IMR-90 (cell line): ENCODE data around the gene PPP1R37. TPM values are rescaled to one million over a fixed set of nuclear protein-coding genes. Genes with fewer than 3 reads are reported as not detected.

ENCODE experiments used
- ATAC-seq: fragments of 200-7000 bp; cut with Tn5 transposase; 2 replicates; pipeline ENCODE4 v1.9.1; 2020; ENCODE audit warnings: low read depth, mild to moderate bottlenecking, moderate library complexity
- BruUV-seq: library from RNA; stranded (reverse); fragments of 400-500 nt; replicated peaks from 2 replicates; lab custom pipeline; 2021; lab: Mats Ljungman, UMichigan
- CTCF ChIA-PET: fragments of 300-600 bp; formaldehyde crosslinking; extraction: SDS; loops from one replicate; lab custom pipeline; 2021; ENCODE audit warnings: antibody characterized with exemption; lab: Yijun Ruan, JAX
- POLR2A ChIA-PET: fragments of 300-600 bp; sonication (Branson Sonifier 250); formaldehyde crosslinking; loops from one replicate; lab custom pipeline; 2022; ENCODE audit warnings: antibody characterized with exemption; ENCODE audit not compliant: unreplicated experiment; lab: Charles Lee
- DNase-seq: peaks from one replicate; pipeline ENCODE4 v3.0.0; 2013
- H2AFZ ChIP-seq: replicated peaks from 2 replicates; pipeline ENCODE3; 2013; ENCODE audit warnings: low read length, mild to moderate bottlenecking; ENCODE audit not compliant: poor library complexity
- H2AK5ac ChIP-seq: 2 replicates; pipeline ENCODE4 v1.6.1; 2013; ENCODE audit warnings: low read depth, low read length, inconsistent platforms
- H2AK9ac ChIP-seq: replicated peaks from 2 replicates; pipeline ENCODE3; 2013; ENCODE audit warnings: mild to moderate bottlenecking, low read depth, low read length, moderate library complexity; ENCODE audit not compliant: poor library complexity
- H2BK120ac ChIP-seq: 2 replicates; pipeline ENCODE4 v1.6.1; 2013; ENCODE audit warnings: low read depth, low read length, inconsistent platforms
- H2BK15ac ChIP-seq: 3 replicates; pipeline ENCODE4 v1.6.1; 2013; ENCODE audit warnings: low read depth, low read length, inconsistent platforms
- H2BK20ac ChIP-seq: 2 replicates; pipeline ENCODE4 v1.6.1; 2013; ENCODE audit warnings: low read depth, mild to moderate bottlenecking, inconsistent platforms, low read length, moderate library complexity
- H2BK5ac ChIP-seq: 2 replicates; pipeline ENCODE4 v1.6.1; 2013; ENCODE audit warnings: mild to moderate bottlenecking, low read depth, low read length, inconsistent platforms; ENCODE audit not compliant: poor library complexity, severe bottlenecking
- H3K14ac ChIP-seq: replicated peaks from 2 replicates; pipeline ENCODE4 v1.6.1; 2013; ENCODE audit warnings: low read depth, low read length, inconsistent platforms
- H3K18ac ChIP-seq: 2 replicates; pipeline ENCODE4 v1.6.1; 2013; ENCODE audit warnings: low read depth, low read length, control low read depth
- H3K23ac ChIP-seq: 2 replicates; pipeline ENCODE4 v1.6.1; 2013; ENCODE audit warnings: low read depth, low read length, inconsistent platforms
- H3K27ac ChIP-seq: 2 replicates; pipeline ENCODE4 v1.5.1; 2013; ENCODE audit warnings: mild to moderate bottlenecking, control low read depth, low read length; ENCODE audit not compliant: insufficient read depth
- H3K27me3 ChIP-seq: 2 replicates; pipeline ENCODE4 v1.6.1; 2013; ENCODE audit warnings: low read length; ENCODE audit not compliant: control insufficient read depth, insufficient read depth
- H3K36me3 ChIP-seq: 2 replicates; pipeline ENCODE4 v1.6.1; 2013; ENCODE audit warnings: low read length, mixed read lengths; ENCODE audit not compliant: control insufficient read depth, insufficient read depth
- H3K4ac ChIP-seq: 2 replicates; pipeline ENCODE4 v1.6.1; 2013; ENCODE audit warnings: low read depth, low read length, inconsistent platforms
- H3K4me1 ChIP-seq: 2 replicates; pipeline ENCODE4 v1.6.1; 2013; ENCODE audit warnings: low read length, mixed read lengths; ENCODE audit not compliant: control insufficient read depth, insufficient read depth
- H3K4me2 ChIP-seq: 2 replicates; pipeline ENCODE4 v1.6.1; 2013; ENCODE audit warnings: low read depth, mild to moderate bottlenecking, control low read depth, low read length, moderate library complexity
- H3K4me3 ChIP-seq: 2 replicates; pipeline ENCODE4 v1.5.1; 2013; ENCODE audit warnings: low read depth, mild to moderate bottlenecking, control low read depth, low read length, moderate library complexity; ENCODE audit not compliant: insufficient read depth
- H3K56ac ChIP-seq: 2 replicates; pipeline ENCODE4 v1.6.1; 2013; ENCODE audit warnings: low read length, inconsistent platforms; ENCODE audit not compliant: insufficient read depth; ENCODE audit errors: extremely low read depth
- H3K79me1 ChIP-seq, 2 experiments: 2 replicates each; pipeline ENCODE4 v1.6.1; 2013; ENCODE audit warnings: low read length in 2 of 2, inconsistent platforms in 1 of 2, low read depth in 1 of 2
- H3K9ac ChIP-seq: 2 replicates; pipeline ENCODE4 v1.6.1; 2013; ENCODE audit warnings: low read depth, low read length, control low read depth
- H3K9me1 ChIP-seq: 2 replicates; pipeline ENCODE4 v1.6.1; 2013; ENCODE audit warnings: low read length, inconsistent platforms; ENCODE audit not compliant: insufficient read depth
- H3K9me3 ChIP-seq: 2 replicates; pipeline ENCODE4 v1.6.1; 2013; ENCODE audit warnings: low read length; ENCODE audit not compliant: control insufficient read depth, insufficient read depth
- H4K20me1 ChIP-seq: 2 replicates; pipeline ENCODE4 v1.6.1; 2013; ENCODE audit warnings: low read length, inconsistent platforms; ENCODE audit not compliant: insufficient read depth
- H4K5ac ChIP-seq: 2 replicates; pipeline ENCODE4 v1.6.1; 2013; ENCODE audit warnings: mild to moderate bottlenecking, low read depth, low read length, control low read depth
- H4K8ac ChIP-seq, 2 experiments: 2 replicates each; pipeline ENCODE4 v1.6.1; 2013; ENCODE audit warnings: low read depth in 2 of 2, low read length in 2 of 2, control low read depth in 1 of 2, inconsistent platforms in 1 of 2
- H4K91ac ChIP-seq: 2 replicates; pipeline ENCODE4 v1.6.1; 2013; ENCODE audit warnings: low read depth, low read length, inconsistent platforms; ENCODE audit not compliant: insufficient read depth
- BHLHE40 ChIP-seq: fragments of 150-350 bp; IDR thresholded peaks from 2 replicates; pipeline ENCODE4 v1.6.1; 2016; ENCODE audit warnings: mild to moderate bottlenecking, low read depth, low read length
- CHD1 ChIP-seq: IDR thresholded peaks from 2 replicates; pipeline ENCODE4 v1.6.1; 2012; ENCODE audit warnings: low read depth, low read length, improper control_type of control experiment
- MAZ ChIP-seq: IDR thresholded peaks from 2 replicates; pipeline ENCODE4 v1.6.1; 2012; ENCODE audit warnings: low read depth, mild to moderate bottlenecking, low read length, improper control_type of control experiment, moderate library complexity, borderline replicate concordance
- MXI1 ChIP-seq: IDR thresholded peaks from 2 replicates; pipeline ENCODE4 v1.6.1; 2012; ENCODE audit warnings: low read depth, mild to moderate bottlenecking, low read length, moderate library complexity, borderline replicate concordance
- RAD21 ChIP-seq: IDR thresholded peaks from 2 replicates; pipeline ENCODE4 v1.6.1; 2012; ENCODE audit warnings: low read length, improper control_type of control experiment
- WGBS, 2 experiments: methylation state at CpG; one replicate each; pipeline versions ENCODE4 v1.1.5 to v1.1.7; 2013; ENCODE audit warnings: missing lambda C conversion rate in 2 of 2; ENCODE audit not compliant: insufficient read length in 1 of 2; ENCODE audit errors: extremely low coverage in 2 of 2; 5-methylcytosine and 5-hydroxymethylcytosine counted together
- dilution Hi-C: fragments of 300-500 bp; cut with HindIII; formaldehyde crosslinking; loops from one replicate; pipeline ENCODE4 v1.14.3; 2018; ENCODE audit warnings: low sequenced_read_pairs; ENCODE audit not compliant: unreplicated experiment
- in situ Hi-C: fragments of 300-500 bp; cut with MboI; formaldehyde crosslinking; loops from 3 replicates; pipeline ENCODE4 v1.14.3; 2019; ENCODE audit warnings: low sequenced_read_pairs, inconsistent platforms, mixed read lengths
- intact Hi-C: fragments of 100-400 bp; cut with micrococcal nuclease; formaldehyde crosslinking; loops from 2 replicates; pipeline ENCODE4 v1.10.0; 2022
- polyA plus RNA-seq, 3 experiments: library from polyadenylated mRNA; depleted of rRNA; stranded (reverse); fragments of >200 nt; gene quantifications; 2 replicates each; pipeline ENCODE4 v1.2.3, GENCODE V29; 2012; ENCODE audit warnings: low replicate concordance in 1 of 3
- total RNA-seq: library from RNA; depleted of rRNA; stranded (reverse); fragments of >200 nt; gene quantifications from 2 replicates; pipeline ENCODE4 v1.2.3, GENCODE V29; 2012
- TF ChIP-seq, protein P1 (sequence below): fragments of 150-350 bp; IDR thresholded peaks from 2 replicates; pipeline ENCODE4 v1.6.1; 2017; ENCODE audit warnings: mild to moderate bottlenecking, antibody characterized with exemption, low read length, low read depth

Gene PPP1R37
- total and polyA plus RNA-seq, 2 of the 4 experiments (the other 2 are of a cell fraction): 13.1 to 18.5 TPM

DNA sequence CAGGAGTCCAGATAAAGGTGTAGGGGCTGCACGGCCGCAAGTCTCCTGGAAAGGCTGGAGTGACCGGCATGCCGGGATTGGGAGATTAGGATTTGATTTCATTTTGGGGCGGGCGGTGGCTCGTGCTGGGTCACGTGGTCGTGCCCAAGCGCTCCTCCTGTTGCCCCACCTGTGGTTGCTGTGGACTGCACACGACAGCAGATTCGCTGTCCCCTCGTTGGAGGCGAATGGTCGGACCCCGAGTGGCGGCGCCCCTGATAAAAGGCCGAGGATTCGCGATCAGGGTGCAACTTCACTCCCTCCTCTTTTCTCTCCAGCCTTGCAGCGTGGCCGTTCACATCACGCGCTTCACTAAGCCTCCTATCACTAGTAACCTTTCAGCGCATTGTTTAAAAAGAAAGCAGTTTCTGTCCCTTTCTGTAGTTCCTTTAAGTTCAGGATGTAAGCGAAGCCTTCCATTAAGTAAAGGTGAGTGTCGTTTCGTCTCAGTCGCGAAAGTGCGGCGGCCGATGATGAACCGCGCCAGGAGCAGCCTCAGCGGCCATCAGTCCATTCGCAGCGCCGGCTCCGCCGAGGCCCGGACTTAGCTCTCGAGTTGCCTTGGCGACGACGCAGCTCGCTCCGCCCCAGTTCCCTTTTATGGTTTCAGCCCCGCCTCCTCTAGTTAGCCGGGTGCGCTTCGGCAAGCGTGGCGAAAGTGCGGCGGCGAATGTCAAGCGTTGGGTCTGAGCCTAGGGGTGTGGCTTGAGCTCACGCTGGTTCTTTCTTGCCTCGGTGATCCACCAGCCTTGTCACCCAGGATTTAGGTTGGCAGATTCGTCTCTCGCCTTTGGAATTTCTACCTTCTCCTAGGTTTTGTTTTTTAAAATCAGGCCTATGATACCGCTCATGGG, 1.7 kb upstream of the PPP1R37 start:
- Histone ChIP-seq H2AK5ac (peak overlapping the region; percentile 10; the same call in 1 of the 2 replicates), H2AK9ac (peak overlapping the region; percentile 85), H4K91ac (no peak overlapping the region; the same call in 1 of the 2 replicates), H3K14ac (peak overlapping the region; percentile 64; the same call in 1 of the 2 replicates), H2AFZ (peak overlapping the region; percentile 90), H2BK120ac (no peak overlapping the region), H2BK15ac (no peak overlapping the region), H3K56ac (peak overlapping the region; percentile 60), H2BK5ac (peak overlapping the region; percentile 63), H3K27me3 (no peaks in the 10 kb centered on the region), H3K23ac (peak overlapping the region; percentile 50; the same call in 1 of the 2 replicates), H4K20me1 (peaks cover 31% of the 10 kb centered on the region), H3K79me1 (peaks cover 9 to 56% of the 10 kb centered on the region in 2 experiments), H3K9me3 (no peaks in the 10 kb centered on the region), H3K36me3 (peaks cover 7% of the 10 kb centered on the region), H4K8ac (peak overlapping the region; percentile 66 to 96), H3K4ac (peak overlapping the region; percentile 48; the same call in 1 of the 2 replicates), H3K4me3 (peak overlapping the region; percentile 46), H4K5ac (peak overlapping the region; percentile 59), H3K4me2 (peak overlapping the region; percentile 85), H3K9ac (peak overlapping the region; percentile 64), H3K9me1 (0 out of 2 replicates have a peak, but pooled peaks cover 8% of the 10 kb centered on the region), H2BK20ac (no peak overlapping the region), H3K4me1 (peaks cover 9% of the 10 kb centered on the region; the same call in 1 of the 2 replicates), H3K27ac (peak overlapping the region; percentile 25), H3K18ac (no peak overlapping the region)
- 7% methylated on average over 17 of the region's 64 CpGs; no CpG with 5 or more reads in 1 of the 2 experiments for WGBS, 2 experiments
- no TSS peak for BruUV-seq
- POLR2A ChIA-PET: interaction anchor here (0.6 kb wide), 1 partner anchor 158 kb away, joined by 7 read pairs; no protein-coding TSS in a partner anchor
- peak; percentile 62; the same call in 1 of the 2 replicates for TF ChIP-seq MXI1
- TF ChIP-seq, protein P1, sequence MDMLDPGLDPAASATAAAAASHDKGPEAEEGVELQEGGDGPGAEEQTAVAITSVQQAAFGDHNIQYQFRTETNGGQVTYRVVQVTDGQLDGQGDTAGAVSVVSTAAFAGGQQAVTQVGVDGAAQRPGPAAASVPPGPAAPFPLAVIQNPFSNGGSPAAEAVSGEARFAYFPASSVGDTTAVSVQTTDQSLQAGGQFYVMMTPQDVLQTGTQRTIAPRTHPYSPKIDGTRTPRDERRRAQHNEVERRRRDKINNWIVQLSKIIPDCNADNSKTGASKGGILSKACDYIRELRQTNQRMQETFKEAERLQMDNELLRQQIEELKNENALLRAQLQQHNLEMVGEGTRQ: peak; percentile 75
- TF ChIP-seq CHD1: no peak
- no peak for TF ChIP-seq RAD21
- peak; percentile 41; the same call in 1 of the 2 replicates for TF ChIP-seq BHLHE40
- peak; percentile 55; the same call in 1 of the 2 replicates for TF ChIP-seq MAZ
- peak; percentile 87 for ATAC-seq
- in situ Hi-C loops (no loop called here), dilution Hi-C loops (no loop called here), intact Hi-C loops (loop anchor here (5.0 kb wide), 1 partner anchor 36 kb away; no protein-coding TSS in a partner anchor)
- CTCF ChIA-PET: interaction anchor here (1.3 kb wide), 1 partner anchor 35 kb away, joined by 4 read pairs; no protein-coding TSS in a partner anchor
- DNase-seq: peak; percentile 99
